BE2C (cell line): ENCODE data around the gene FOSL2.

Experiments used
- DNase-seq: peaks from one replicate; pipeline ENCODE4 v3.0.0-alpha.2; 2020
- H3K27me3 ChIP-seq: fragments of 250-450 bp; sonication (Bioruptor Pico); 2 replicates; pipeline ENCODE4 v1.5.1; 2020; ENCODE audit warnings: mild to moderate bottlenecking
- H3K36me3 ChIP-seq: fragments of 250-450 bp; sonication (Bioruptor Pico); 2 replicates; pipeline ENCODE4 v1.5.1; 2020; ENCODE audit warnings: mild to moderate bottlenecking
- H3K4me1 ChIP-seq: fragments of 250-450 bp; sonication (Bioruptor Pico); 2 replicates; pipeline ENCODE4 v1.5.1; 2020
- H3K4me3 ChIP-seq: 2 replicates; pipeline ENCODE4 v1.5.1; 2011; ENCODE audit warnings: low read depth, low read length
- H3K9me3 ChIP-seq: fragments of 250-450 bp; sonication (Bioruptor Pico); 2 replicates; pipeline ENCODE4 v1.5.1; 2020
- CTCF ChIP-seq: IDR thresholded peaks from 2 replicates; pipeline ENCODE4 v1.5.1; 2012; ENCODE audit warnings: mild to moderate bottlenecking, low read depth, low read length

Gene FOSL2

DNA sequence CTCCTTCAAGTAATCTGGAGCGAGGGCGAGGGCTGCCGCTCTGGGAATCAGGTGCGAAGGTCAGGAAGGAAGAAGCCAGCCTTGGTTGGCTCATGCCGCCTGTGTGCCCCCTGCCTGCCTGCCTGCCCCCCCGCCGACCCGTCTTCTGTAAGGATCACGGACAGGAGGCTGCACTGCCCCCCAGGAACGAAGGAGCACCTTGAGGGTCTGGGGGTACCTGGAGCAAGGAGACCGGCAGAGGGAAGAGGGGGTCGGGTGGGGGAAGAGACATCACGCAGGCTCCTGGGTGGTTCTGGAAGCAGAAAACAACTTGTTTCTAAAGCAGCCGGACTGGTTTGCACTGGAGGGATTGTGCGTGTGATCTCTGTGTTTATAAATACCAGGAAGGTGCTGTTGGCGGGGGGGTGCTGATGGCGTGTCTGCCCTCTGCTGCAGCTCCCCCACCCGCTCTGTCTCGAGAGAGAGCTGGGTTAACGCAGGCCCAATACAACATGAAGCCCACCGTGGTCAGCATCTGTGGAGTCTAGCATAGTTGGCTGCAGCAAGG is 1.7 kb downstream of the FOSL2 start:
- peak; percentile 40 for DNase-seq
- no peaks in the 10 kb centered on the region for H3K9me3 ChIP-seq
- no peaks in the 10 kb centered on the region for H3K27me3 ChIP-seq
- peaks cover 7% of the 10 kb centered on the region; the same call in 1 of the 2 replicates for H3K4me1 ChIP-seq
- peak overlapping the region; percentile 88 for H3K4me3 ChIP-seq
- TF ChIP-seq CTCF, result no peak
- 0 out of 2 replicates have a peak, but pooled peaks cover 8% of the 10 kb centered on the region for H3K36me3 ChIP-seq

GRCh38 chr2:28394997-28395333 is 2.3 kb downstream of the FOSL2 start:
- no peak for TF ChIP-seq CTCF
- Histone ChIP-seq H3K36me3 (0 out of 2 replicates have a peak, but pooled peaks cover 8% of the 10 kb centered on the region), H3K4me1 (peaks cover 4% of the 10 kb centered on the region), H3K27me3 (no peaks in the 10 kb centered on the region), H3K9me3 (no peaks in the 10 kb centered on the region), H3K4me3 (peak overlapping the region; percentile 88)
- no peak for DNase-seq

- Histone ChIP-seq H3K4me3 (peak overlapping the region; percentile 88), H3K36me3 (peaks cover 8% of the 10 kb centered on the region; the same call in 1 of the 2 replicates), H3K4me1 (peaks cover 3% of the 10 kb centered on the region; the same call in 1 of the 2 replicates), H3K9me3 (no peaks in the 10 kb centered on the region), H3K27me3 (no peaks in the 10 kb centered on the region)
- no peak for DNase-seq
- TF ChIP-seq CTCF, result no peak
Measured at GRCh38 chr2:28395334-28396061, 2.8 kb downstream of the FOSL2 start.

GRCh38 chr2:28397043-28397381 is 4.4 kb downstream of the FOSL2 start:
- no peak overlapping the region for H3K4me3 ChIP-seq
- peaks cover 8% of the 10 kb centered on the region; the same call in 1 of the 2 replicates for H3K36me3 ChIP-seq
- no peaks in the 10 kb centered on the region for H3K27me3 ChIP-seq
- no peak for TF ChIP-seq CTCF
- H3K4me1 ChIP-seq, result peaks cover 3% of the 10 kb centered on the region; the same call in 1 of the 2 replicates
- no peaks in the 10 kb centered on the region for H3K9me3 ChIP-seq
- no peak for DNase-seq

DNA sequence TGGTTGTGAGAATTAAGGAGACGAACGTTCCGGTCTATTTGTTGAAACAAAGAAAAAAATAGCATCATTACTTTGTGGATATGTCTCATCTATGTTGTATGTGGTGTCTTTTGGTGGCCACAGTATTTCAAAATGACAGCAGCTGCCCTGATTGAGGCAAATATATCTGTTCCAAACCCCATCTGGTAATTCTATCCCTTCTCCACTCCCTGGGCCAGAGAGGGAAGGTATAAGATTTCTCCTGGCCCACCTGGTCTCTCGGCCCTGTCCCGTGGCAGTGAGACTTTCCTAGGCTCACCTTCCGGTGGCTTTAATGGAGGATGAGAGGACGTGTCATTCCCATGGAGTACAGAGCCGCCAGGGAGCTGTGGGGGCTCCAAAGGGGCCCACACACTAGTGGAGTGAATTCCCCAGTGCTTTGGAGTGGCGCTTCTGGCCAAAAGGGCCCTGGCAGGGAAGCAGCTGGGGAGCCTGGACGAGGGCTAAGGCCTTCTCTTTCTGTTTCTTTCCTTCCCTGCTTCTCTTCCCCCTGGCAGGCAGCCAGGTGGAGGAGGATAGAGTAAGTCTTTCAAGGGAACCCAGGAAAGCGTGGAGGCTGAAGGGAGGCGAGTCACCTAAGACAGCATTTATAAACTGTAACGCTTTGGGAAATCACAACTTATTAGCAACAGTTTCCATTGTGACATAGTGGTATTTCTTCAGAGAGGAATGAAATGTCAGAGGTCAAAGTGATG is 5.6 kb downstream of the FOSL2 start:
- no peak for TF ChIP-seq CTCF
- peaks cover 8% of the 10 kb centered on the region; the same call in 1 of the 2 replicates for H3K4me1 ChIP-seq
- DNase-seq, result no peak
- H3K4me3 ChIP-seq, result no peak overlapping the region
- H3K36me3 ChIP-seq, result peaks cover 8% of the 10 kb centered on the region; the same call in 1 of the 2 replicates
- no peaks in the 10 kb centered on the region for H3K9me3 ChIP-seq
- no peaks in the 10 kb centered on the region for H3K27me3 ChIP-seq
